Measurements from ENCODE around the gene ZNF485.

DNA sequence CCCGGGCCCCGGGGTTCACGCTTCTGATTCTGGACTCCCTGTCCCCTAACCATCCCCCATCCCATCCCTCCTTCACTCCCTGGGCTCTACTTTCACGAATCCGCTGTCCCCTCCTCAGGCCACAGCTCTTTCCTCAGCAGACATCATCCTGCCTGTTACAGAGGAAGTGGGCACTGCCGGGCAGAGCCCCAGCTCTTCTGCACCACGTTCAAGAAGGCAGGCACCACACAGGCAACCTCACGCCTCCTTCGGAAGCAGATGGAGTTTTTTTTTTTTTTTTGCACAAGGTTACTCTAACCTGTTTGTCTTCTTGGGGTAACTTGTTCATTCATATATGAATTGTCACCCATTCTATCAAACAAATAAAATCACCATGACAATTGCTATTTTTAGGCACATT lies 60.3 kb downstream of the ZNF485 start:
- TF ChIP-seq TAF1 (IDR thresholded peaks at IDR 0.05; ENCODE audit: low read depth, low read length) (no peak), POLR2A (IDR thresholded peaks at IDR 0.05; ENCODE audit: low read depth, low read length) (no peak), POLR2AphosphoS5 (IDR thresholded peaks at IDR 0.05; ENCODE audit: low read depth, low read length) (no peak), SPI1 (IDR thresholded peaks at IDR 0.05; ENCODE audit: low read depth, low read length) (no peak), POU2F2 (IDR thresholded peaks at IDR 0.05; ENCODE audit: low read depth, low read length) (no peak)
